HUDEP-2 (cell line): Measurements from ENCODE around the gene MMAB.
A peak's percentile ranks its signal among the peaks of the same experiment; 100 is the strongest.

Source experiments
- DNase-seq, 76 experiments: peaks; one replicate each; lab custom pipeline; 2025; ENCODE audit not compliant: unreplicated experiment in 76 of 76; lab: John Stamatoyannopoulos, UW

Gene MMAB

DNA sequence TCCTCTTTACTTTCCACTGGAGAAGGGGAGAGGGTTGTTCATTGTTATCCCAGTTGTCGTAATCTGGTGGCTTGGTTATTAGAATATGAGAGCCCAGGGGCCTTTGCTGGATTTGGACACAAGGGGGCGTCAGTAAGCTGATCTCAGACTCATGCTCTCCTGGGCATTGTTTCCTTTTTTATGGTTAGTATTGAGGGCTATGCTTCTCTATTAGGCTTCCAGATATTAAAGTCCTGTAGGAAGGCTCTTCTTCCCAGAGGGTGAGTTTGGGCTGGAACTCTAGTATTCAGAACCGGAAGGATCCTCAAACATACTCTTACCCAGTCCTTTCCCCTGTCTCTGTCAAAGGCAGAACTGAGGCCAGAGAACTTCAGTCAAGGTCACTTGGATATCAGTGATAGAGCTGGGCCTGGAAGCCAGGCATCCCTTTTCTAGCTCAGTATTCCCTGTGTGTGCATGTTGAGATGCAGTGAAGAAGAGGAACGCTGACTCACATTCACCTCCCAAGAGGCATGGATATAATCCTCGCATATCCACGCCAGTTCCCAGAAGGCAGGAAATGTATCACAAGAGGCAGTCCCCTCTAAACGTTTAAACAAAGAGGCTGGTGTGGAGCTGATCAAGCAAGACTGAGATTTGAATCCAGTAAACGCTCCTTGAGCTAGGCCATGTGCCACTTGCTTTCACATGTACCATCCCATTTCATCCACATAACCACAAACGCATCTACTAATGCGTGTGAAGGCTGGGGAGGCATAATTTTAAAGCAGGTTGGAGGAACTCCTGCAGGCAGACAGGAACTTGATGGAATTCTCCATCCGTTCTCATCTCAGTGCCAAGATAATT is 54.3 kb downstream of the MMAB start:
- peak in 44 of 76 experiments; percentile 2 to 61 (median 24) for DNase-seq

DNA sequence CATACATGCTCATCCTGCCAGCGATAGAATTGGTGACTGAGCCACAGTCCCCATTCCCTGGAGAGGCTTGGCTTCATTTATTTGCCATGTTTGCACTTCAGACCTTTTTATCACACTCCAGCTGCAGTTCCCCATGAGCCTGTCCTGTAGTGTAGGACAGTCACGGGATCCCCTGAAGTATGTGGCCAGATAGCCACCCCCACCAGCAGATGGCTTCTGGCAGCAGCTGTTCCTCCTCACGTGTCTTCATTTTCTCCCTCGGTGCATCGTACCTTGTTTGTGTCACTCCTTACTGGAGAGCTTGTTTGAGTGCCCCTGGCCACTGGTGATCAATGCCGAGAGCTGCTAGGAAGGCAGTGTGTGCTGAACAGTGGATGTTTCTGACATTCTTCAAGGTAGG is 55.7 kb downstream of the MMAB start:
- DNase-seq, result no peak

DNA sequence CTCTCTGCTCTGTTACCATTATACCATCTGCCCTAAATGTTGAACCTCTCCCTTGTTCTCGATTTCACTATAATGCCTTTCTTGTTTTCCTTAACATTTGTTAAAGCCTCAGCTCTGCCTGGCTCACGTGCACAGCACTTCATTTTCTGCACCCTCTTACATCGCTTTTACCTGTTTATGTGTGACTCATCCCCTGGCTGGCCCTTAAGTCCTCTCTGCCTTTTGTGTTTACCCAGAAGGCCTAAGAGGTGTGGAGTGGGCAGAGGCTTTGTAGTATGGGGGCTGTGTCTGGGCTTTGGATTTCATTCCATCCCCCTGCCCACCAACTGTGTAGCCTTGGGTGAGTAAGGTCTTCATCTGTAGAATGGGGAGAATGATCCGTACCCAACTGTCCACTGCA is 59.3 kb downstream of the MMAB start:
- no peak for DNase-seq

DNA sequence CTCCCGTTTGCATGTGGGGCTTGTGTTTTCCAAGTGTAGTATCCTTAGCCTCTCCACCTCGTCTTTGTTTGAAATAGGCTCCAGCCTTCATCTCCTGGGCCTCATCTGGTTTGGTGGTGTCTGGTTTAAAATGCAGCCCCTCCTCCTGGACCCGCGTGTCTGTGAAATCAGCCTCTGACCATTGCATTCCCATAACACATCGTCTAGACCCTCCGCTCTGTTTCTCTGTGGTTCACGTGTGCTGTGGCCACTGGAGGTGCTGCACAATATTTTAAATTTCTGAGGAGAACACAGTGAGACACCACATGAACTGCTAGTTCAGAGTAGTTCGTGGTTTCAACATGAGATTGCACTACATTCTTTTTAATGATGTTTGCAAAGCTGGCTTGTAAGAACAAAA is 60.3 kb downstream of the MMAB start:
- DNase-seq, result no peak

DNA sequence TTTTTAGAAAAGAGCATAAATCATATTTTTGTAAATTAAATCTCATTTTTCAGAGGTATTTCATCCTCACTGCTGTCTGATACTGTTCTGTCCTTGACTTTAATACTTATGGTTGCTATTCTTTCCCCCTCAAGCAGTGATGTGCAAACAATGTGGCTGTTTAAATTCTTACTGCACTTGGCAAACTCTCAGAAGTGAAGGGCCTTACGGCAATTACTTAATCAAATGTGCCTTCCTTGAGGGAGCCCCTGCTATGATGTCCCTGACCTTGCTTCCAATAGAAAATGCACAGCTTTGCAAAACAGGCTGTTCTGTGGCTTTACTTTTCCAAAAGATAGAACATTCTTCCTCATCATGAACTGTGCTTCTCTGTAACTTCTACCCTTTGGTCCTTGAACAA is 60.7 kb downstream of the MMAB start:
- no peak for DNase-seq

DNA sequence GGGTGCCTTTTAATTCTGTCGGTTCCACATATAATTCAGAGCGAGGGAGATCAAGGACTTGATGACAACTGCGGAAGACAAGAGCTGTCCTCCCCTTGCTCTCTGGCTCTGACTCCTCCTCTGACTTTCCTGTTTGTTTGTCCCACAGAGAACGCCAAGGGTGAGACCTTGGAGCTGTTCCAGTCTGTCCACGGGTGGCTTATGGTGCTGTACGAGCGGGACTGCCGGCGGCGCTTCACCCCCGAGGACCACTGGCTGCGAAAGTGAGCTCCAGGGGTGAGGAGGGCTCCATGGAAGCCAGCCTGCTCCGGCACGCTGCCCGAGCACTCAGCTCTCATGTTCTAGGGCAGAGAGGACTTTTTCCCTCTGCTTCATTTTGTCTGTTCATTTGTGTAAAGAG is 63.1 kb downstream of the MMAB start:
- no peak for DNase-seq

DNA sequence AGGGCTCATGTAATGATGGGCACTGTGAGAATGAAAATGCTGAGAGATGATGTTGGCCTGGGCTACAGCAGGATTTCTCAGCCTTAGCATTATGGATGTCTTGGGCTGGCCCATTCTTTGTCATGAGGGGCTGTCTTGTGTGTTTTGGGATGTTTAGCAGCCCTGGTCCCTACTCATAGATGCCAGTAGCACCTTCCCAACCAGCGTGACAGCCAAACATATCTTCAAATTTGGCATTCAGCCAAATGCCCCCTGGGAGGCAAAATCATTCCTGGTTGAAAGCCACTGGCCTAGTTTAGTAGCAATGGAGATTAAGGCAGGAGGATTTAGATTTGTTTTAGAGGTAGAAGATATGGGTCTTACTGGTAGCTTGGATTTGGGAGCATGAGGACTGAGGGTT is 69.2 kb downstream of the MMAB start:
- no peak for DNase-seq
